Common myeloid progenitor, CD34-positive (primary cell): ENCODE data around the gene IGF2BP2.

Source experiments
- CTCF ChIA-PET: fragments of 350-600 bp; sonication (Branson Sonifier 250); formaldehyde crosslinking; loops from one replicate; lab custom pipeline; 2021; ENCODE audit warnings: antibody characterized with exemption; lab: Charles Lee
- POLR2A ChIA-PET: fragments of 350-600 bp; sonication (Branson Sonifier 250); formaldehyde crosslinking; loops from one replicate; lab custom pipeline; 2021; ENCODE audit warnings: antibody characterized with exemption; lab: Charles Lee
- DNase-seq, 3 donors: peaks; one replicate each; pipeline versions ENCODE4 v3.0.0 to v3.0.0-alpha.2; 2013
- H3K27ac ChIP-seq, 2 experiments: 1 replicate in 1 of 2; 2 replicates in 1 of 2; pipeline ENCODE4 v1.7.0; 2013; ENCODE audit warnings: inconsistent platforms in 2 of 2, low read length in 2 of 2, mild to moderate bottlenecking in 2 of 2, low read depth in 1 of 2, moderate library complexity in 1 of 2; ENCODE audit not compliant: severe bottlenecking in 2 of 2, insufficient read depth in 1 of 2, poor library complexity in 1 of 2
- H3K27me3 ChIP-seq, 5 experiments: replicated peaks in 2 of 5; 1 replicate in 3 of 5; 2 replicates in 2 of 5; pipeline versions ENCODE4 v1.6.1 to v1.7.0; 2013; ENCODE audit warnings: low read length in 4 of 5, mild to moderate bottlenecking in 2 of 5, moderate library complexity in 2 of 5, inconsistent platforms in 1 of 5; ENCODE audit not compliant: insufficient read depth in 5 of 5, control insufficient read depth in 4 of 5
- H3K36me3 ChIP-seq, 4 experiments: 1 replicate in 2 of 4; 2 replicates in 2 of 4; pipeline versions ENCODE4 v1.6.1 to v1.7.0; 2013; ENCODE audit warnings: low read length in 3 of 4, control low read depth in 1 of 4, mild to moderate bottlenecking in 1 of 4; ENCODE audit not compliant: control insufficient read depth in 4 of 4, insufficient read depth in 4 of 4
- H3K4me1 ChIP-seq, 4 experiments: 1 replicate in 3 of 4; 2 replicates in 1 of 4; pipeline versions ENCODE4 v1.6.1 to v1.7.1; 2013; ENCODE audit warnings: low read length in 3 of 4, mild to moderate bottlenecking in 3 of 4, control low read depth in 1 of 4, inconsistent platforms in 1 of 4, moderate library complexity in 1 of 4; ENCODE audit not compliant: control insufficient read depth in 4 of 4, insufficient read depth in 4 of 4; ENCODE audit errors: control extremely low read depth in 1 of 4
- H3K4me3 ChIP-seq, 7 experiments: 1 replicate in 4 of 7; 2 replicates in 3 of 7; pipeline versions ENCODE4 v1.5.1 to v1.7.0; 2013; ENCODE audit warnings: mild to moderate bottlenecking in 7 of 7, low read length in 6 of 7, moderate library complexity in 6 of 7, inconsistent platforms in 2 of 7, low read depth in 2 of 7, control low read depth in 1 of 7; ENCODE audit not compliant: insufficient read depth in 4 of 7, control insufficient read depth in 1 of 7; ENCODE audit errors: extremely low read depth in 1 of 7
- H3K9me3 ChIP-seq, 5 experiments: 1 replicate in 4 of 5; 2 replicates in 1 of 5; pipeline versions ENCODE4 v1.6.1 to v1.7.1; 2013; ENCODE audit warnings: low read length in 4 of 5, mild to moderate bottlenecking in 2 of 5, inconsistent platforms in 1 of 5, low read depth in 1 of 5, moderate library complexity in 1 of 5; ENCODE audit not compliant: control insufficient read depth in 4 of 5, insufficient read depth in 2 of 5; ENCODE audit errors: control extremely low read depth in 1 of 5
- WGBS: methylation state at CpG from one replicate; pipeline ENCODE4 v1.1.5; 2013; ENCODE audit not compliant: insufficient coverage; 5-methylcytosine and 5-hydroxymethylcytosine counted together

Gene IGF2BP2

GRCh38 chr3:185729337-185730055 lies 95.3 kb downstream of the IGF2BP2 start:
- Histone ChIP-seq H3K36me3 (peaks cover 0 to 4% (median 0%) of the 10 kb centered on the region in 4 experiments), H3K4me1 (peaks cover 0 to 22% (median 14%) of the 10 kb centered on the region in 4 experiments), H3K9me3 (no peaks in the 10 kb centered on the region), H3K4me3 (no peak overlapping the region), H3K27me3 (no peaks in the 10 kb centered on the region), H3K27ac (no peak overlapping the region)
- DNase-seq, result no peak
- 100% methylated on average over 1 of the region's 7 CpGs for WGBS
- ChIA-PET POLR2A (interaction anchor here (0.5 kb wide), 1 partner anchor 12 kb away, joined by 3 read pairs; no protein-coding TSS in a partner anchor), CTCF (no interaction called here)

GRCh38 chr3:185728630-185729336 lies 96.1 kb downstream of the IGF2BP2 start:
- no peak overlapping the region for H3K4me3 ChIP-seq
- H3K27ac ChIP-seq, result no peak overlapping the region
- no peaks in the 10 kb centered on the region for H3K27me3 ChIP-seq
- DNase-seq, result peak in 1 of 3 donors; percentile 40
- no peaks in the 10 kb centered on the region for H3K9me3 ChIP-seq
- H3K36me3 ChIP-seq, result peaks cover 0 to 4% (median 0%) of the 10 kb centered on the region in 4 experiments
- POLR2A ChIA-PET, result interaction anchor here (0.5 kb wide), 1 partner anchor 13 kb away, joined by 3 read pairs; no protein-coding TSS in a partner anchor
- CTCF ChIA-PET, result interaction anchor here (1.3 kb wide), 1 partner anchor 18 kb away, joined by 3 read pairs; no protein-coding TSS in a partner anchor
- 87% methylated on average over 6 of the region's 10 CpGs for WGBS
- peaks cover 0 to 22% (median 14%) of the 10 kb centered on the region in 4 experiments for H3K4me1 ChIP-seq

DNA sequence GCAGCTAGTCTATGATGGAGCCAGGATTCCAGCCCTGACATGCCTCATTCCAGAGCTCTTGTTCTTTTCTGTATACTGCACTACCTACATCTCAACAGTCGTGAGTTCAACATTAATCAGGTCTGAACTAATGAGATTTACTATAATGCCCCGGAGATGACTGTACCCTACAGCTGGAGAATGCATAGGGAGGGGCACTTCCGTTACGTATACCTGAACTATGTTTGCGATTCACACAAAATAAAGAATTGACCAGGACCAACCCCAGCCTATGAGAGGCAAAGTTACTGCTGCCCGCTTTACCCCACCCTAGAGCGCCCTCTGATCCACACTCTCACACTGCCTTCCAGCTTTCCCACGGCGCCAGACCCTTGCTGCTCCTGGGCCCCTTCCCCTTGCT lies 97.0 kb downstream of the IGF2BP2 start:
- peaks cover 0 to 4% (median 0%) of the 10 kb centered on the region in 4 experiments for H3K36me3 ChIP-seq
- no peaks in the 10 kb centered on the region for H3K9me3 ChIP-seq
- POLR2A ChIA-PET, result no interaction called here
- DNase-seq, result no peak
- 100% methylated on average over 7 of the region's 9 CpGs for WGBS
- H3K27me3 ChIP-seq, result no peaks in the 10 kb centered on the region
- no peak overlapping the region for H3K4me3 ChIP-seq
- H3K27ac ChIP-seq, result no peak overlapping the region
- peaks cover 0 to 18% (median 11%) of the 10 kb centered on the region in 4 experiments for H3K4me1 ChIP-seq
- CTCF ChIA-PET, result interaction anchor here (1.3 to 1.4 kb wide), 2 partner anchors 19 to 41 kb away, joined by 3 to 5 read pairs; no protein-coding TSS in a partner anchor

DNA sequence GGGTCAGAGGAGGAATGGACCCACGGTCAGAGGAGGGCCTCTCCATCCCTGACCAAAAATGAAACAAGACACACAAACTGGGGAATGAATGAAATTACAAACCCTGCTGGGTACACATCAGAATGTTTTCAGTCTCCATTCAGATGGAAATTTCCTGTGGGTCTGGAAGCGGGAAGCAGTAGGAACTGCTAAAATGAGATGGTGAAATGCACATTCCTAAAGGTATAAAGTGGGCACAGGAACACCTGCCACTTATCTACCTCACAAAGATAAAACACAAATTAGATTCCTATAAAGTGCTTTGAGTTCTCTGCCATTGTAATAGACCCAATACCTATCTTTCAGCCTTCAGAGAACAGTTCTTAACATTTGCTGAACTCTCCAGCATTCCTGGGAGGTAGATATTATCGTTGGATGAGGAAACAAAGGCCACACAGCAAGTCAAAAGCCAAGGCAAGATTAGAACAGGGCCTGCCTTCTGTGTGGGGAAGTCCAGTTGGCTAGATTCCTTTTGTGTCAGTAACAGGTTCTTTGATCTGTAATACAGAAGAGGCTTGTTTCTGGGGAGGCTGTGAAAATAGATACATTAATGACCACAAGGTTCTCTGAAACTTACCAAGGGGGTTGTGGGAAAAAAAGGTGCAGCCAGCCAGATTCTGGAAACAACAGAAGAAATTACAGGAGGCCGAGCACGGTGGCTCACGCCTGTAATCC lies 98.4 kb downstream of the IGF2BP2 start:
- ChIA-PET CTCF (interaction anchor here (1.4 kb wide), 1 partner anchor 42 kb away, joined by 5 read pairs; no protein-coding TSS in a partner anchor), POLR2A (no interaction called here)
- Histone ChIP-seq H3K27me3 (no peaks in the 10 kb centered on the region), H3K36me3 (peaks cover 0 to 4% (median 0%) of the 10 kb centered on the region in 4 experiments), H3K27ac (no peak overlapping the region), H3K9me3 (no peaks in the 10 kb centered on the region), H3K4me3 (no peak overlapping the region), H3K4me1 (peaks cover 0 to 6% (median 2%) of the 10 kb centered on the region in 4 experiments)
- whole genome bisulfite sequencing, result 100% methylated on average over 2 of the region's 6 CpGs
- no peak for DNase-seq

DNA sequence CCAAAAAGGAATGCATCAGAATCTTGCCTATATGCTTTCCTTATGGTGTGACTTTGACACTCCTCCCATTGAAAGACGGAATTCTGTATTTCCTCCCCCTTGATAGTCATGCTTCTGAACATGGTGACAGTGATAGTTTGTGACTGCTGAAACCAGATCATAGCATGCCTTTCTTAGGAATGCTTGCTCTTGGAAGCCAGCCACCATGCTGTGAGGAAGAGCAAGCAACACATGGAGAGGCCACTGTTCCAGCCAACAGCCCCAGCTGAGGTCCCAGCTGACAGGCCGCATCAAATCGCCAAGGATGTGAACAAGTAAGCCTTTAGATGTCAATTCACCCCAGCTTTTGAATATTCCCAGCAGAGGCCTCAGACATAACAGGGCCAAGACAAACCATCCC lies 100.1 kb downstream of the IGF2BP2 start:
- Histone ChIP-seq H3K4me1 (peaks cover 0 to 4% (median 2%) of the 10 kb centered on the region in 4 experiments), H3K9me3 (no peaks in the 10 kb centered on the region), H3K4me3 (no peak overlapping the region), H3K27me3 (no peaks in the 10 kb centered on the region), H3K27ac (no peak overlapping the region), H3K36me3 (peaks cover 3 to 4% (median 3%) of the 10 kb centered on the region in 4 experiments)
- ChIA-PET POLR2A (no interaction called here), CTCF (interaction anchor here (0.9 kb wide), 1 partner anchor 9 kb away, joined by 4 read pairs; no protein-coding TSS in a partner anchor)
- 82% methylated on average over 2 of the region's 3 CpGs for WGBS
- no peak for DNase-seq

DNA sequence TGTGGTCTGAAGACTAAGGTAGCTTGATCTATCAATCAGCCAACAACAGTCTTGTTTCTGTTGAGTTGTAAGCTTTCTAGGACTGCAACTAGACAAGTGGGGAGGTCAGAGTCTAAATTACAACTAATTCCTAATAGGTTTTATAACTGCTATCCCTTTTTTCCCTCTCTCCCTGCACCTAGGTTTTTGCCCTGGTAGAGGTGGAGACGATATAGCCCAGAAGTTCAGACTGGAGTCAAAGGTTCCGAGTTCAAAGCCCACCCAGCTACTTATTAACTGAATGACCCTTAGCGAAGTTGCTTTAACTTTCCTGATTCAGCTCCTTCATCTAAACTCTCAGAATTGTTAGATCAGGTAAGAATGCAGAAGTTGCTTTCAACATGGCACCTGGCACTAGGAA lies 100.6 kb downstream of the IGF2BP2 start:
- Histone ChIP-seq H3K9me3 (no peaks in the 10 kb centered on the region), H3K4me1 (peaks cover 0 to 4% (median 2%) of the 10 kb centered on the region in 4 experiments), H3K27me3 (no peaks in the 10 kb centered on the region), H3K36me3 (peaks cover 3 to 4% (median 3%) of the 10 kb centered on the region in 4 experiments), H3K4me3 (no peak overlapping the region), H3K27ac (no peak overlapping the region)
- WGBS, result 100% methylated on average over 3 of the region's 3 CpGs
- no peak for DNase-seq
- POLR2A ChIA-PET, result no interaction called here
- CTCF ChIA-PET, result interaction anchor here (0.9 kb wide), 1 partner anchor 10 kb away, joined by 4 read pairs; no protein-coding TSS in a partner anchor
